NT2/D1 (cell line): ENCODE measurements around the gene NHSL1.

Experiments used
- DNase-seq: peaks from one replicate; pipeline ENCODE4 v3.0.0-alpha.2; 2011; ENCODE audit warnings: low read depth, low spot score
- H3K27me3 ChIP-seq: 2 replicates; pipeline ENCODE4 v1.6.0; 2011; ENCODE audit warnings: mild to moderate bottlenecking; ENCODE audit not compliant: insufficient read length, insufficient read depth
- H3K36me3 ChIP-seq: 2 replicates; pipeline ENCODE4 v1.6.1; 2011; ENCODE audit warnings: mild to moderate bottlenecking, low read length, mixed read lengths; ENCODE audit not compliant: insufficient read depth, insufficient read length
- H3K4me1 ChIP-seq: 2 replicates; pipeline ENCODE4 v1.5.1; 2011; ENCODE audit not compliant: insufficient read depth, insufficient read length
- H3K4me3 ChIP-seq: 2 replicates; pipeline ENCODE4 v1.5.1; 2011; ENCODE audit warnings: low read depth; ENCODE audit not compliant: insufficient read length
- H3K9ac ChIP-seq: 2 replicates; pipeline ENCODE4 v1.6.0; 2011; ENCODE audit warnings: low read depth; ENCODE audit not compliant: insufficient read length
- H3K9me3 ChIP-seq: 2 replicates; pipeline ENCODE4 v1.5.1; 2011; ENCODE audit warnings: mild to moderate bottlenecking, low read length; ENCODE audit not compliant: insufficient read depth
- SUZ12 ChIP-seq: IDR thresholded peaks from 2 replicates; pipeline ENCODE4 v1.6.1; 2011; ENCODE audit not compliant: insufficient read length, insufficient read depth; ENCODE audit errors: extremely low read depth
- YY1 ChIP-seq: IDR thresholded peaks from 2 replicates; pipeline ENCODE4 v1.6.1; 2011; ENCODE audit not compliant: insufficient read length, insufficient read depth
- ZNF274 ChIP-seq: IDR thresholded peaks from 2 replicates; pipeline ENCODE4 v1.6.1; 2011; ENCODE audit warnings: mild to moderate bottlenecking, low read depth, low read length

NHSL1 gene

DNA sequence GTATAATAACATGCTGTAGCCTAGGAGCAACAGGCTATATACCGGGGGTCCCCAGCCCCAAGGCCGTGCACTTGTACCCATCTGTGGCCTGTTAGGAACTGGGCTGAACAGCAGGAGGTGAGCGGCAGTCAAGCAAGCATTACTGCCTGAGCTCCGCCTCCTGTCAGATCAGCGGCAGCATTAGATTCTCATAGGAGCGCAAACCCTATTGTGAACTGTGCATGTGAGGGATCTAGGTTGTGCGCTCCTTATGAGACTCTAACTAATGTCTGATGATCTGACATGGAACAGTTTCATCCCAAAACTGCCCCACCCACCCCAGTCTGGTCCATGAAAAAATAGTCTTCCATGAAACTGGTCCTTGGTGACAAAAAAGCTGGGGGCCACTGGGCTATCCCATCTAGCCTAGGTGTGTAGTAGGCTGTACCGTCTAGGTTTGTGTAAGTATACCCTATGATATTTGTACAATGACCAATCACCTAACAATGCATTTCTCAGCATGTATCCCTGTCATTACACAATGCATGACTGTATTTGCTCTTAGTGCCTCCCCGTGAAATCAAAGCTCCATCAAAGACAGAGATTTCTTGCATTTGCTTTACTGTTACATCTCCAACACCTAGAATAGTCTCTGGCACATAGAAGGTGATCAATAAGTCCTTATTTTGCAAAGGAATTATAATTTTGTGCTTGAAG, 30.8 kb downstream of the NHSL1 start:
- peaks cover 13% of the 10 kb centered on the region for H3K36me3 ChIP-seq
- no peaks in the 10 kb centered on the region for H3K27me3 ChIP-seq
- H3K4me3 ChIP-seq: no peak overlapping the region
- no peaks in the 10 kb centered on the region for H3K9me3 ChIP-seq
- no peaks in the 10 kb centered on the region for H3K4me1 ChIP-seq
- no peak for TF ChIP-seq ZNF274
- no peak for TF ChIP-seq SUZ12
- TF ChIP-seq YY1: no peak
- DNase-seq: no peak
- H3K9ac ChIP-seq: no peak overlapping the region

DNA sequence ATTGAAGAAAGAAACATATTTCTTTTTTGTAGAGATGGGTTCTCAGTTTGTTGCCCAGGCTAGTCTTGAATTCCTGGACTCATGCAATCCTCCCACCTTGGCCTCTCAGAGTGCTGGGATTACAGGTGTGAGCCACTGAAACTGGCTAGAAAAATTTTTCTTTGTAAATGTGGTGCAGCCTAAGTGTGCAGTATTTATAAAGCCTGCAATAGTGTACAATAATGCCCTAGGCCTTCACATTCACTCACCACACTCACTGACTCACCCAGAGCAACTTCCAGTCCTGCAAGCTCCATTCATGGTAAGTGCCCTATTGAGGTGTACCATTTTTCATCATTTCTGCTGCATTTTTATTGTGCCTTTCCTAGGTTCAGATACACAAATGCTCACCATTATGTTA, 31.4 kb downstream of the NHSL1 start:
- H3K9ac ChIP-seq: no peak overlapping the region
- H3K4me1 ChIP-seq: no peaks in the 10 kb centered on the region
- DNase-seq: no peak
- no peaks in the 10 kb centered on the region for H3K9me3 ChIP-seq
- H3K4me3 ChIP-seq: no peak overlapping the region
- no peak for TF ChIP-seq YY1
- TF ChIP-seq ZNF274: no peak
- TF ChIP-seq SUZ12: no peak
- H3K36me3 ChIP-seq: peaks cover 17% of the 10 kb centered on the region
- no peaks in the 10 kb centered on the region for H3K27me3 ChIP-seq

DNA sequence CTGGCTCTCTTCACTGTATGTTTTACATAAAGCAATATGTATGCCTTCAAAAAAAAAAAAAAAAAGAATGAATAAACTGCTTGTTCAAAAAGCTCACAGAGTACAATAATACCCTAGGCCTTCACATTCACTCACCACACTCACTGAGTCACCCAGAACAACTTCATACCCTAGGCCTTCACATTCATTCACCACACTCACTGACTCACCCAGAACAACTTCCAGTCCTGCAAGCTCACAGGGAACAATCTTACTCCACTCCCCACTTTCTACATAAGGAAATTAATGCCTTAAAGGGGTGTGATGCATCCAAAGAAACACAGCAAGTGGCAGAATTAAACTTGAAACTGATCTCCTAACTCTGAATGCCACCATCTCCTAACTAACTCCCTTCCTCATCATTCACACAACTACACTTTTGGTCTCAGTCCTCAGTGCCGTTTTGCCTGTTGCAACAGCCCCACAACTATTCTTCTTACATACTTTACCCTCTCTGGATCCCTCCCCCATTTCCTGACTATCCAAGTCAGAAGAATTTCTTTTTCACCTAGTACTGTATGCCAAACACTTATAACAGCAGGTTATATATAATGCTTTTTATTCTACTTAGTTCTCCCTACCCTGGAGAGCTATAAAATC, 34.2 kb downstream of the NHSL1 start:
- H3K9ac ChIP-seq: no peak overlapping the region
- H3K9me3 ChIP-seq: no peaks in the 10 kb centered on the region
- no peak overlapping the region for H3K4me3 ChIP-seq
- no peak for TF ChIP-seq ZNF274
- no peak for TF ChIP-seq YY1
- TF ChIP-seq SUZ12: no peak
- H3K4me1 ChIP-seq: no peaks in the 10 kb centered on the region
- DNase-seq: no peak
- peaks cover 26% of the 10 kb centered on the region for H3K36me3 ChIP-seq
- no peaks in the 10 kb centered on the region for H3K27me3 ChIP-seq

DNA sequence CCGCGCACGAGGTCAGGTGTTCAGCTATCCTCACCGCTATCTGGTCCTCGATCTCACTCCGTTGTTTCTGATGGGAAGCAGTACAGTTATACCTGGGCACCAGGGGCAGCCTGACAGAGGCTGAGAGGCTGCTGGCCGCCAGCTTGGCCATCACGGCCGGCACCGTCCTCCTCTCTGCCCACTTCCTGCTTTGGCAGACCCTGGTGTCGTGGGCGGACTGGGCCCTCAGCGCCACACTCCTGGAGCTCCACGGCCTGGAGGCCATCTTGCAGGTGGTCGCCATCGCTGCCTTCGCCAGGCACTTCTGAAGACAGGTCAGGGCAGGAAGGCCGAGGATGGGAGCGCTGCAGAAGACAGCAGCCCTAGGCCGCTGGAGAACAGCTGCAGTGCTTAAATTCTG, 35.2 kb downstream of the NHSL1 start:
- DNase-seq: no peak
- peaks cover 26% of the 10 kb centered on the region for H3K36me3 ChIP-seq
- no peak overlapping the region for H3K4me3 ChIP-seq
- H3K9me3 ChIP-seq: no peaks in the 10 kb centered on the region
- H3K4me1 ChIP-seq: no peaks in the 10 kb centered on the region
- TF ChIP-seq ZNF274 (no peak), YY1 (no peak), SUZ12 (no peak)
- no peak overlapping the region for H3K9ac ChIP-seq
- H3K27me3 ChIP-seq: no peaks in the 10 kb centered on the region

DNA sequence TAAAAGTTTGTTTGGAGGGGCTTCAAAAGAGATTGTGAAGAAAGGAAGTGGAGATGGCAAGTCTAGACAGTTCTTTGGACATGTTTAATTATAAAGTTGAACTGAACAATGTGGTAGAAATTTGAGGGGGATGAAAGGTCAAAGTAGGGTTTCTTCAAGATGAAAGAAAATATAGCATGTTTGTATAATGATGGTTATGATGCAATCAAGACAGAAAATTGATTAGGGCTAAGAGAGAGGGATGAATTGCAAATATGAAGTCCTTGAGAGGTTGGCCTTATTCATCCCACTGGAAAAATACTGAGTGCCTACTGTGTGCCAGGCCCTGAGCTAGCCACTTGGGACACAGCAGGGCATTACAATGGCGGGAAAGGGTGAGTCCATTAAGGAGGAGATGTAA, 37.6 kb downstream of the NHSL1 start:
- H3K4me1 ChIP-seq: no peaks in the 10 kb centered on the region
- no peak for DNase-seq
- peaks cover 21% of the 10 kb centered on the region for H3K36me3 ChIP-seq
- no peaks in the 10 kb centered on the region for H3K27me3 ChIP-seq
- no peak for TF ChIP-seq ZNF274
- TF ChIP-seq SUZ12: no peak
- no peak for TF ChIP-seq YY1
- no peaks in the 10 kb centered on the region for H3K9me3 ChIP-seq
- no peak overlapping the region for H3K4me3 ChIP-seq
- H3K9ac ChIP-seq: no peak overlapping the region

DNA sequence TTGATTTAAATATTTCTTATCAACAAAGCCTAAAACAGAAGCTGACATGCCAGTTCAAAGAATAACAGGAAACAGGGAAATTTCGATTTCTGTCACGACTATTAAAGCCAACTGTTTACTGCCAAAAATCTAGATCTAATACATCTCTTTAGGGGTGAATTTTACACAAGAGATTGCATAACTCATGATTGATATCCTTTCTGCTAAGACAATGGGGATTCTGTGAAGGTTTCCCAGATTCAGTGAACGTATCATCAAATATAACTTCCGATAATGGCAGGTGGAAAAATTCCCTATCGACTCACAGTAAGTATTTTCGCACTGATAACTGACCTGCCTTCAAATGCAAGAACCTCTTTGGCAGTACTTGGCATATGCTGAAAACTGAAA, 42.9 kb downstream of the NHSL1 start:
- no peak for TF ChIP-seq YY1
- TF ChIP-seq SUZ12: no peak
- TF ChIP-seq ZNF274: no peak
- H3K27me3 ChIP-seq: no peaks in the 10 kb centered on the region
- H3K9me3 ChIP-seq: no peaks in the 10 kb centered on the region
- H3K9ac ChIP-seq: no peak overlapping the region
- no peaks in the 10 kb centered on the region for H3K4me1 ChIP-seq
- H3K4me3 ChIP-seq: no peak overlapping the region
- DNase-seq: no peak
- peaks cover 8% of the 10 kb centered on the region for H3K36me3 ChIP-seq

DNA sequence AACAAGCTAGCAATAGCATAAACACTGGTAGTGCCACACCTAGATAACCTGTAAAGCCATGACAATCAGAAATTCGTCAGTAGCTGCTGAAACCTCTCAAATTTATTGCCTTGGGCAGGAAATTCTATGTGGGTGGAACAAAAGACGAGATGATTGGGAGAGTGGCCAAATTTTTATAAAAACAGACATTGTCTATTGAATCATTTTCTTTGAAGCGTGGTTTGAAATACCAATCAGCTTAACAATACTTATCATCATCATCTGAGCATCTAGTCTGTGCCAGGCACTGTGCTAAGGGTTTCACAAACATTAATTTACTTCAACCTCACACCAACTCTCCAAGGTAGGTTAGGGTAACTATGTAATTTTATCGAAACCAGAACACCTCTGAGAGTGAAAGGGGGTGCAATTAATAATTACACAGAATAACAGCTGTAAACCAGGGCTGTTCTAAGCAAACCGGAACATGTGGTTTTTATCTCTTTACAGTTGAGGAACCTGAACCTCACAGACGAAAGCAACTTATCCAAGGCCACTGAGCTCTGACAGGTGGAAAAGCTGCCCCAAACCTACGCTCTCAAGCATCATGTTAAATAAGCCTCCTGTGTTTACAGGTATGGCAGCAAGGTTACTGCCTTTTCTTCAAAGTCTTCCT, 43.4 kb downstream of the NHSL1 start:
- Histone ChIP-seq H3K4me1 (no peaks in the 10 kb centered on the region), H3K9me3 (no peaks in the 10 kb centered on the region), H3K4me3 (no peak overlapping the region), H3K9ac (no peak overlapping the region), H3K27me3 (no peaks in the 10 kb centered on the region), H3K36me3 (peaks cover 8% of the 10 kb centered on the region)
- no peak for DNase-seq
- TF ChIP-seq ZNF274 (no peak), YY1 (no peak), SUZ12 (no peak)
